ENCODE results near the gene TIMM10B.

DNA sequence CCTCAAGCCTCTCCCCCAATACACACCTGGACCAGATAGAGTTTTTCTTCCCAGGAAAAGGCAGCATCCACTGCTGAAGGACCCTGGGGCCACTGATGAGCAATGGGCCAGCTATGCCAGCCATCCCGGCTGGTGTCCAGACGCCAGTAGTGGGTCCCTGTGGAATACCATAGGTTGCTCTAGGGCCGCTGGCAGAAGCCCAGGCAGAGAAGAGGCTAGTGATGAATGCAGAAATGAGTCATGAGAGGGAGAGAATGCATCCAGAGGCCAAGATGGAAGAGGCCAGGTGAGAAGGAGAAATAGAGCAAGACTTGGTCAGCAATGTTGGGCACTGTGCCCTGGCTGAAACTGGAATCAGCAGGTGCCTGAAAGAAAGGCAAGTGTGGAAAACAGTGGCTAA, 49.4 kb upstream of the TIMM10B start:
- TF ChIP-seq FOXJ3 (CRISPR knock-in tag; IDR thresholded peaks at IDR 0.05): no peak
- no peak for TF ChIP-seq ATF7 (IDR thresholded peaks at IDR 0.05)
- no peak for TF ChIP-seq MTA2 (IDR thresholded peaks at IDR 0.05; ENCODE audit: low read depth)
- no peak for TF ChIP-seq SPI1 (IDR thresholded peaks at IDR 0.05; ENCODE audit: borderline replicate concordance, low read depth, low read length)
